SU-DHL-6 (cell line): Measurements from ENCODE around the gene XYLB.

Experiments used
- EZH2phosphoT487 ChIP-seq: fragments of 200-600 bp; sonication (generic), shearing (Covaris generic); conservative IDR thresholded peaks from 2 replicates; pipeline ENCODE4 v1.6.1; 2018; ENCODE audit warnings: mild to moderate bottlenecking, antibody characterized with exemption, low read length, moderate library complexity, mixed read lengths
- TF ChIP-seq, protein P1 (sequence below): fragments of 200-600 bp; sonication (generic); IDR thresholded peaks from one replicate; pipeline ENCODE4 v1.5.1; 2017; ENCODE audit warnings: antibody characterized with exemption, mild to moderate bottlenecking, low read length, moderate library complexity; ENCODE audit not compliant: insufficient read depth, poor library complexity, severe bottlenecking

DNA sequence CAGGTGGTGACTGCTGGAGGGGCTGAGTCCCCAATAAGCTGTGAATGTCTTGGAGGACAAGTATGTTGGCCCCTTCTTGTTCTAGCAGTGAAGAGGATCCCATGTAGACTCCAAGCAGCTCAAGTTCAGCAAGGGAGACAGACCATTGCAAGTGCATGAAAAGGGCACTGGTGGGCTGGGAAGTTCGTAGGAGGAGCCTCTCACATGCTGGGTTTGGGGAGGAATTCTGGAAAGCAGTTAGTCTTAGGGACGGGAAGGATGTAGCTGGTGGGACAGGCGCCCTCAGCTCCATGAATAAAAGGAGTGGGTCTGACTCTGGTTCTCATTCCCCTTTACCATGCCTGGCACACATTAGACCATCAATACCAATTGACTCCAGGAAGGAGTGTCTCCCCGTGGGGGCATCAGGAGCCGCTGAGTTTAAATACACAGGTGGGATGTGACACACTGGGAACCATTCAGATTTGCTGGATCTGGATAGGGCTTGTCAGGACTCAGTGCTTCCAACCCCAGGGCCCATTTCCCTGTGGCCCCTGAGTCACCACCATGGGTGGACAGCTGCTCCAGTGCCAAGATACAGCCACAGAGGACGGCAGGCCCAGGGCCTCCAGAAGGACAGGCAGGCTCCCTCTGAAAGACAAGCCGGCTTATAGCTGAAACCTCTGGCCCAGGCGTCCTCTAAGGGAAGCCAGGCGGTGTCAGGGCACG is 552 bp upstream of the XYLB start:
- TF ChIP-seq EZH2phosphoT487 = no peak
- TF ChIP-seq, protein P1, sequence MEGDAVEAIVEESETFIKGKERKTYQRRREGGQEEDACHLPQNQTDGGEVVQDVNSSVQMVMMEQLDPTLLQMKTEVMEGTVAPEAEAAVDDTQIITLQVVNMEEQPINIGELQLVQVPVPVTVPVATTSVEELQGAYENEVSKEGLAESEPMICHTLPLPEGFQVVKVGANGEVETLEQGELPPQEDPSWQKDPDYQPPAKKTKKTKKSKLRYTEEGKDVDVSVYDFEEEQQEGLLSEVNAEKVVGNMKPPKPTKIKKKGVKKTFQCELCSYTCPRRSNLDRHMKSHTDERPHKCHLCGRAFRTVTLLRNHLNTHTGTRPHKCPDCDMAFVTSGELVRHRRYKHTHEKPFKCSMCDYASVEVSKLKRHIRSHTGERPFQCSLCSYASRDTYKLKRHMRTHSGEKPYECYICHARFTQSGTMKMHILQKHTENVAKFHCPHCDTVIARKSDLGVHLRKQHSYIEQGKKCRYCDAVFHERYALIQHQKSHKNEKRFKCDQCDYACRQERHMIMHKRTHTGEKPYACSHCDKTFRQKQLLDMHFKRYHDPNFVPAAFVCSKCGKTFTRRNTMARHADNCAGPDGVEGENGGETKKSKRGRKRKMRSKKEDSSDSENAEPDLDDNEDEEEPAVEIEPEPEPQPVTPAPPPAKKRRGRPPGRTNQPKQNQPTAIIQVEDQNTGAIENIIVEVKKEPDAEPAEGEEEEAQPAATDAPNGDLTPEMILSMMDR = no peak
